GM19455 (cell line): Measurements from ENCODE around the gene VPS18.

ENCODE experiments used
- ATAC-seq: cut with Tn5 transposase; IDR thresholded peaks from one replicate; pipeline ENCODE4 v1.9.1; 2021; ENCODE audit not compliant: unreplicated experiment

VPS18 gene

DNA sequence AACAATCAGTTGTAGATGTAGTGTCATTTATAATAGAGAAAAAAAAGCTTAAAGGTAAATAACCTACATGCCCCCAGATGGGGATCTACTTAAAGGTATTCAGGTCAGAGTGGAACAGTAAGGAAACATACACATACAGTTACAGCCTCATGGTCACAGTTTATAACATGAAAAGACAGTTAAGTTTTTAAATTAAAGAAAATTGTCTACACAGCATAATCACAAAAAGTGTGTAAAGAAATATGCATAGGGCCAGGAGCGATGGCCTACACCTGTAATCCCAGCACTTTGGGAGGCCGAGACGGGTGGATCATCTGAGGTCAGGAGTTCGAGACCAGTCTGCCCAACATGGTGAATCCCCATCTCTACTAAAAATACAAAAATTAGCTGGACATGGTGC lies 27.1 kb upstream of the VPS18 start:
- ATAC-seq: no peak

DNA sequence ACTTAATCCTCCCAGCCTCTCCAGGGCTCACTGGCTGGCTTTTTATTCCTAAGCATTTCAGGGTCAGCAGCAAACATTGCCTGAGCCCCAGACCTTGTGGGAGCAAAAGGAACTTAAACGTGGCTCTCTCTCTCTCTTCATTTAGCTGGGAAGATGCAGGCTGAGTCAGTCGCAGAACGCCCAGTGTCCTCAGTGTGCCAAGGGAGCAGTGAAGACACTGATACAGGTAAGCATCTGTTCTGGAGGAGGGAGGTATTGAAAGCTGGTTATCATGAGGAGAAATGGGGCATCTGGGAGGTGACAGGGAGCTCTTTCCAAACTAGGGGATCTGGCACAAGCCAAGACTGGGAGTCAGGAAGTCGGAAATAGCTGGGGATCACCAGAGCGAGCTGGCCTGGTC lies 24.6 kb upstream of the VPS18 start:
- ATAC-seq: no peak

DNA sequence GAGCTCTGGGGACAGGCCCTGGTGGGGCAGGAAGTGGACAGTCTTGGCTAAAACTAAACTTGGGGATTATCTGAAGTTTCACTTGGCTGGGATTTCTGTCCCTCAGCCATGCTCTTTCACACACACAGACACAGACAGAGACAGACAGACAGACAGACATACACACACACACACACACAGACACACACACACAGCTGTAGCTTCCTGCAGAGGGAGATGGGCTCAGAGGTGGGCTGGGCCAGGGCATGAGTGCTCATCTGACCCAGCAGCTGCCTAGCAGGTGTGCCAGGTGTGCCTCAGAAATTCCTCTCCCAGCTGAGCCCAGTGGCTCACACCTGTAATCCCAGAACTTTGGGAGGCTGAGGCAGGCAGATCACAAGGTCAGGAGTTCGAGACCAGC lies 23.5 kb upstream of the VPS18 start:
- no peak for ATAC-seq

- ATAC-seq: no peak
Measured at GRCh38 chr15:40871749-40872617, 22.3 kb upstream of the VPS18 start.

DNA sequence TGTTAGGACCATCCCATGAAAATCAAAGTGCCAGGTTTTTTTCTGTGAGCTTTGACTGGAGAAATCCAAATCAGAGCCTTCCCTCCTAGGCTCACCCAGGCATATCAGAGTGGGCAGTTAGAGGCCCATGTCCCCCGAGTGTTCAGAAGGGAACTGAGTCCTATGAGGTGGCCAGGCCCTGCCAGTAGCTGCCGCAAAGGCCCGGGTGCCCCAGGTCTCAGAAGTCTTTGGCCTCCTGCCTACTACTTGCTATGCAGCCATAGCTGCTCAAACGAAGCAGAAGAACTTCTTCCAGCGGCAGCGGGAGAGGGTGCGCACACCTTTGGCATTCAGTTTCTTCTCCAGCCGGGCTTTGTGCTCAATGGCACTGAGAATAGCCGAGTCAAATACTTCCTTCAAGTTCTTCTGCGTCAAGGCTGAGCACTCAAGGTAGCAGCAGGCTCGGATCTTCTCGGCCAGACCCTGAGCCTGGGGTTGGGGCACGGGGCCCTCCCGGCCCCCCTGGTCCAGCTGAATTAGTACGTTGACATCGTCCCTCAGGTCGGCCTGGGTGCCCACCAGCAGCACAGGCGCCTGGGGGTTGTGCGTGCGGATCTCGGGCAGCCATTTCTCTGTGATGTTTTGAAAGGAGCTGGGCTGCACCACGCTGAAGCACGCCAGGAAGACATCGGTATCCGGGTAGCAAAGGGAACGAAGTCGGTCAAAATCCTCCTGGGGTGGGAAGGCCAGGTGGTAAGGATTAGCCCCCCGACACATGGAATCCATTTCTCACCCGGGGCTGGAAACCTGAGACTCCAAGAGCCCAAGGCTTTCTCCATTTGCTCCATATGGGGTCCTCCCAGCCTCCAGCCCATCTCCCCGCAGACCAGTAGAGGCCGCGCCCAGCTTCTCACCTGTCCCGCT lies 21.2 kb upstream of the VPS18 start:
- ATAC-seq: no peak

GRCh38 chr15:40873694-40874561 lies 20.3 kb upstream of the VPS18 start, which contains the start of gene RHOV:
TSS of gene RHOV (minus strand) at chr15:40874234. CDS start at chr15:40874139, 95 bp downstream.
- peak; percentile 67 for ATAC-seq

DNA sequence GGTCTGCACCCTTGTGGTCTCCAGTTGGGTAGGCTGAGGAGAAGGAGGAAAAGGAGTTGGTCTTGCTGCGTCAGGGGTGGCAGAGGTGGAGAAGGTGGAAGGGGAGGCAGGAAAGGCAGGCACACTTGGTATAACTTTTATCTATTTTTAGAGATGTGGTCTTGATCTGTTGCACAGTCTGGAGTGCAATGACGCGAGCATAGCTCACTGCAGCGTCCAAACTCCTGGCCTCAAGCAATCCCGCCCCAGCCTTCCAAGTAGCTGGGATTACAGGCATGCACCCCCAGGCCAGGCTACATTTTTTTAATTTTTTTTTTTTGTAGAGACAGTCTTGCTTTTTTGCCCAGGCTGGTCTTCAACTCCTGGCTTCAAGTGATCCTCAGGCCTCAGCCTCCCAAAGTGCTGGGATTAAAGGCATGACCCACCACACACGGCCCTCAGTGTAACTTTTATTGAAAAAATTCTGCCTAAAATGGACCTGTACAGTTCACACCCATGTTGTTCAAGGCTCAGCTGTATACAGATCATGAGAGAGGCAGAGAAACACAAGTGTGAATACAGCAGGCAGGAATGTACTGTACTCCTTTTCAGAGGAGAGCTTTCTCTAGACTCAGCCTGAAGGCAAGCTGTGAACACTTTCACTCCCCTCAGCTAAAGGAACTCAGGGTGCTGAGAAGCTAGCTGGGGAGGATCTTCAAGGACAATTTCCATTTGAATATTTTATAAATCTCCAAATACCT lies 18.1 kb upstream of the VPS18 start:
- no peak for ATAC-seq

GRCh38 chr15:40877694-40878093 lies 16.6 kb upstream of the VPS18 start:
- no peak for ATAC-seq

DNA sequence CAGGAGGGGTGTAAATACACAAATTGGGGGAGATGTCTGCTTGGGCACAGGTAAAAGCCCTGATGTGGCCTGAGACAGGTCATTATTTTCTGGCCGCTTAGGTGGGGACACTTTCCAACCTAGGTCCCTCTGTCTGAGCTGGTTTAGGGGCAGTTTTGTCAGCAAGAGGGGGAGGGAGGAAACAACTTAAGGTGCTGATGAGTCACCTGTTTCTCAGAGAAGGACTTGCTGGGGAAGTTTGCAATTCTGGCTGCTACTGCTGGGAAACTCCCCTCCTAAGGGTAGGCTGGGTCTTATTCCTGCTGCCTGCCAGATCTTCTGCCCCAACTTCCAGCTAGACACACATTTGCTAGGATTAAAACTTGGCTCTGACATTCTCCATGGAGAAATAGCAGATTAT lies 15.5 kb upstream of the VPS18 start:
- ATAC-seq: no peak

GRCh38 chr15:40879609-40880008 lies 14.6 kb upstream of the VPS18 start:
- no peak for ATAC-seq

DNA sequence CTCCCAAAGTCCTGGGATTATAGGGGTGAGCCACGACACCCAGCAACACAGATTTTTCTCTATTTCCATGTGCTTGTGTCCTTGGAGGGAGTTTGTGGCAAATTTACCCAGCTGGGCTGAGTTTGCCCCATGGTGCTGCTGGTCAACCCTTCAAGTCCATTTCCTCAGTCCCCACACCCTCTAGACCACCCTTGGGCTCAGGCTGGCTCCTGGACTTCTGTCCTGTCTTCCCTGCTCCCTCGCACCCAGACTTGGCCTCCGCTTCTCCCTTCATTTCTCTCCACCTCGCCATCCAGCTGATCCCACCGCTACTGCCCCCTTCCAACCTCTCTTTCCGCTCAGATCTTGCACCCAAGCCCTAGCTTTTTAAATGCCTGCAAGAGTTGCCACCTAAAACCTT lies 12.9 kb upstream of the VPS18 start:
- ATAC-seq: no peak

- ATAC-seq: no peak
Measured at GRCh38 chr15:40886586-40886985, 7.7 kb upstream of the VPS18 start.

DNA sequence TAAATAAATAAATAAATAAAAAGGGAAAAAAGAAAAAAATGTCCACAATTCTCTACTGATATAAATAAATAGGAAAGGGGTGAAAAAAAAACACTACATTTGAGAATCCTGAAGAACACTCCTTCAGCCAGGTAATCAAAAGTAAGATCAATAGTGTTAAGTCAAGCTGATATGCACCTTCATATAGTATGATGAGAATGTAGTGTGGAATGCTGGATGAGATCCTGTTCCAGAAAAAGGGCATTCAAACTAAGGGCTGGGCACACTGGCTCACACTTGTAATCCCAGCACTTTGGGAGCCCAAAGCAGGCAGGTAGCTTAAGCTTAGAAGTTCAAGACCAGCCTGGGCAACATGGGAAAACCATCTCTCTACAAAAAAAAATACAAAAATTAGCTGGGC lies 5.1 kb upstream of the VPS18 start:
- no peak for ATAC-seq

DNA sequence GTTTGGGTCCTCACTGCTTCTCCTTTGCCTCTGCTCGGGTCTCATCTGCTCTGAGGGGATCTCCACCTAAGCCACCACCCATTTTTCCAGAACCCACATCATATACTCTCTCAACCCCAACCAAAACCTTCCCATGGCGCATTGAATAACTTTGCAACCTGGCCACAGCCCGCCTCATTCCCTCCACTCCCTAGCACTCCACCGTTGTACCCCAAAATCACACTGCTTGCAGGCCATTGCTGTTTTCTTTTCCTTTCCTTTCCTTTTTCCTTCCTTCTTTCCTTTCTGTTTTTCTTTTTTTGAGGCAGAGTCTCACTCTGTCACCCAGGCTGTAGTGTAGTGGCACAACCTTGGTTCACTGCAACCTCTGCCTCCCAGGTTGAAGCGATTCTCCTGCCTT lies 3.1 kb upstream of the VPS18 start:
- no peak for ATAC-seq

DNA sequence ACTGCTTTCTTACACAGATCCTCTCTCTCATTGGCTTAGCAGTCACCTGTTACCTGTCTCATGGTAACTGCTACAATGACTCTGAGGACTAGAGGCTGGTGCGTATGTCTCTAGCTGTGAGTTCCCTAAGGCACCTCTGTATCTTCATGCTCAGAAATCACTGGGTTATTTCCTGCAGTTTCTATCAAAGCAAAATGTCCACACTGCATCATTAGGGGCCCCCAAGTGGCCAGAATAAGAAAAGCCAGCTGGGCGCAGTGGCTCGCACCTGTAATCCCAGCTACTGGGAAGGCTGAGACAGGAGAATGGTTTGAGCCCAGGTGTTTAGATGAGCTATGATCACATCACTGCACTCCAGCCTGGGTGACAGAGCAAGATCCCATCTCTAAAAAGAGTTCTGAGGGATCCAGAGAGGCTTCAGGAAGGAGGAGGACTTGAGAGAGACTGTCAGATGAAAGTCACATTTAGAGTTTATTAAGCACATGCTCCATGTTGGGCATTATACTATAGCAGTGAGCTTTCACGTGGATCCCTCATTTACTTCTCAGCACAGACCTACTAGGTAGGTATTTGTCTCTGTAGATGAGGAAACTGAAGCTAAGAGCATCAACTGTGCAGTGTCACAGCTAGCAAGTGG lies 2.3 kb upstream of the VPS18 start:
- no peak for ATAC-seq

- no peak for ATAC-seq
Measured at GRCh38 chr15:40892447-40893012, 1.7 kb upstream of the VPS18 start.

DNA sequence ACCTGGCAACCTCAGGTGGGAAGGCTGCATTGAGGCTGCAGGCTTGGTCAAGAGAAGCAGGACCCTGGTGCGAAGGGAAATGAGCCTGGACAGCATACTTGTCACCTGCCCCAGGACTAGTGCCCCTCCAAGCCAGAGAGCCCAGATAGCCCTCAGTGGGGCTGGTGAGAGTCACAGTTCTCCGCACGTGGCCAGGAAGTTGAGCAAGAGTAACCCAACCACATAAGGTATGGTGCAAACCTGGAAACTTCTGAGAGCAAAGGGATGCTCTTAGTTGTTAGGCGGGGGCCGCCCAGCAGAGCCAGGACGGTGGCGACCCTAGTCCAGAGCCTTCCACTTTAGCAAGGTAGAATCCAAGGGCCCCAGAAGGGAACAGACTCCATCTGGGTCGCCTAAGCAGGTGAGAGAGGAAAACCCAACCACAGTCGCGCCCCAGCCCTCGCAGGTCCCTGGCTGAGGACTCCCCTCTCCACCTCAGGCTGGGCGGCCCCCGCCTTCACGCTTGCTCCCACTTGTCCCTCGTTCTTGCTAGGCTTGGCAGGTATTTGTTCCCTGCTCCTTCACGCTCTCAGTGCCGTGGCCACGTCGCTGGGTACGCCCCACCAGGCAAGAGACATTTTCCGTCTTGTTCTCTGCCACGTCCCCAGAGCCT lies 1.1 kb upstream of the VPS18 start:
- ATAC-seq: no peak

DNA sequence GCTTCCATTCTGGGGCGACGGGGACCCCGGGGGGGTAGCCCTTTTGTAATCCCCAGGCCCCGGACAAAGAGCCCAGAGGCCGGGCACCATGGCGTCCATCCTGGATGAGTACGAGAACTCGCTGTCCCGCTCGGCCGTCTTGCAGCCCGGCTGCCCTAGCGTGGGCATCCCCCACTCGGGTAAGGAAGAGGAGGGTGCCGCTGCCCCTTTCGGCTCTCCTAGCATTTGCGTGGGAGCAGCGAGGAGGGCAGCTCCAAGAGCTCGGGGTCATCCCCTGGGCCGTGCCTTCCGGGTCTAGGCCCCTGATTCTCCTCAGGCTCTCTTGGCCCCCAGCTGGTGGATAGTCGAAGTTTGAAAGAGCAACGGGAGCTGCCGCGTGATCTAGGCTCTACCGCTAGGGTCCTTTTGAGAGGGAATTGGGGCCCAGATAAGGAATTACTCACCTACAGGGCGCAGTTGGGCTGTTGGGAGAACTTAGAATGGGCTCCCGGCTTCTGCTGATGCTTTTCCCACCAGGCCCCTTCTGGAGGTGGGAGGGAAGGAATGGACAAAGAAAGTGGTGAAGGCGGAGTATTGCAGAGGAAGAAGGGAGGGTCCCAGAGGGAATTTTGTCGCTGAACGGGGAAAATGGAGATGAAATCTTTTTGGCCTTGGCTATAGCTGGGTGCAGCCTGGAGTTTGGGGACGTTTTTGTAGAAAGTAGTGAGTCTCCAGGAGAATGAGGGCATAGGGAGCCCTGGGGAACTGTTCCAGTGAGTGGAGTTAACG lies 615 bp downstream of the VPS18 start:
- ATAC-seq: peak; percentile 50
